GM03348 (cell line): ENCODE data around the gene BCKDHB.
"Not testable (repeated sequence)": the region's sequence is repeated elsewhere in the genome, so short reads cannot be mapped to it uniquely, and the experiment has no call there.

Experiments used
- DNase-seq: peaks from one replicate; pipeline ENCODE4 v3.0.0; 2012; ENCODE audit warnings: low spot score

The BCKDHB gene

GRCh38 chr6:80106418-80107235 is at the start of gene BCKDHB:
BCKDHB (plus strand) TSS chr6:80106671; CDS start chr6:80106694, 23 bp downstream.
- DNase-seq, result peak; percentile 99

GRCh38 chr6:80060774-80061173 is 45.7 kb upstream of the BCKDHB start:
- DNase-seq, result no peak

- DNase-seq, result not testable (repeated sequence)
Observed at GRCh38 chr6:80068146-80068545, 38.3 kb upstream of the BCKDHB start.

- DNase-seq, result not testable (repeated sequence)
Observed at GRCh38 chr6:80070431-80070830, 36.0 kb upstream of the BCKDHB start.

- DNase-seq, result no peak
Observed at GRCh38 chr6:80077067-80077466, 29.4 kb upstream of the BCKDHB start.

- DNase-seq, result no peak
Observed at GRCh38 chr6:80088637-80089036, 17.8 kb upstream of the BCKDHB start.

GRCh38 chr6:80091506-80091905 is 15.0 kb upstream of the BCKDHB start:
- no peak for DNase-seq

- peak; percentile 44 for DNase-seq
Observed at GRCh38 chr6:80094017-80094416, 12.5 kb upstream of the BCKDHB start.

GRCh38 chr6:80095600-80095999 is 10.9 kb upstream of the BCKDHB start:
- DNase-seq, result no peak

GRCh38 chr6:80098392-80098791 is 8.1 kb upstream of the BCKDHB start:
- no peak for DNase-seq

GRCh38 chr6:80104520-80104919 is 2.0 kb upstream of the BCKDHB start:
- no peak for DNase-seq

- no peak for DNase-seq
Observed at GRCh38 chr6:80105972-80106417, 476 bp upstream of the BCKDHB start.

- not testable (repeated sequence) for DNase-seq
Observed at GRCh38 chr6:80122576-80122975, 16.1 kb downstream of the BCKDHB start.

- DNase-seq, result no peak
Observed at GRCh38 chr6:80126657-80127345, 20.3 kb downstream of the BCKDHB start.

- DNase-seq, result no peak
Observed at GRCh38 chr6:80129485-80129884, 23.0 kb downstream of the BCKDHB start.

GRCh38 chr6:80133020-80133419 is 26.5 kb downstream of the BCKDHB start:
- DNase-seq, result peak; percentile 42

- no peak for DNase-seq
Observed at GRCh38 chr6:80134065-80134464, 27.6 kb downstream of the BCKDHB start.

- no peak for DNase-seq
Observed at GRCh38 chr6:80142586-80142985, 36.1 kb downstream of the BCKDHB start.

GRCh38 chr6:80143419-80143937 is 37.0 kb downstream of the BCKDHB start:
- peak; percentile 58 for DNase-seq

- no peak for DNase-seq
Observed at GRCh38 chr6:80144753-80145315, 38.4 kb downstream of the BCKDHB start.

GRCh38 chr6:80145509-80145908 is 39.0 kb downstream of the BCKDHB start:
- no peak for DNase-seq

- no peak for DNase-seq
Observed at GRCh38 chr6:80145921-80146320, 39.5 kb downstream of the BCKDHB start.

- DNase-seq, result no peak
Observed at GRCh38 chr6:80148220-80148619, 41.7 kb downstream of the BCKDHB start.
